ENCODE data around the gene RERE.

RERE gene

GRCh38 chr1:8684590-8684989 lies 132.8 kb downstream of the RERE start:
- DNase-seq = no peak

GRCh38 chr1:8682573-8682972 lies 134.9 kb downstream of the RERE start:
- DNase-seq = peak; percentile 49

- DNase-seq = peak; percentile 62
These were observed 135.5 kb downstream of the RERE start for GRCh38 chr1:8681911-8682310.

- DNase-seq = peak; percentile 88
These were observed 136.5 kb downstream of the RERE start for GRCh38 chr1:8680664-8681650.

- DNase-seq = peak; percentile 73
These were observed 137.3 kb downstream of the RERE start for GRCh38 chr1:8679929-8680663.

- DNase-seq = peak; percentile 23
These were observed 138.0 kb downstream of the RERE start for GRCh38 chr1:8679395-8679800.

GRCh38 chr1:8678673-8679394 lies 138.6 kb downstream of the RERE start:
- DNase-seq = no peak

- DNase-seq = no peak
These were observed 139.7 kb downstream of the RERE start for GRCh38 chr1:8677782-8678181.

- no peak for DNase-seq
These were observed 140.6 kb downstream of the RERE start for GRCh38 chr1:8676813-8677212.

- no peak for DNase-seq
These were observed 141.4 kb downstream of the RERE start for GRCh38 chr1:8676072-8676471.

- DNase-seq = peak; percentile 36
These were observed 142.5 kb downstream of the RERE start for GRCh38 chr1:8674912-8675311.

- DNase-seq = peak; percentile 36
These were observed 143.0 kb downstream of the RERE start for GRCh38 chr1:8674481-8674880.

GRCh38 chr1:8671306-8671917 lies 146.0 kb downstream of the RERE start:
- DNase-seq = peak; percentile 83

- DNase-seq = no peak
These were observed 147.0 kb downstream of the RERE start for GRCh38 chr1:8670371-8670818.

- no peak for DNase-seq
These were observed 147.7 kb downstream of the RERE start for GRCh38 chr1:8669606-8670335.

- DNase-seq = peak; percentile 92
These were observed 149.4 kb downstream of the RERE start for GRCh38 chr1:8667869-8668594.

GRCh38 chr1:8666389-8667167 lies 150.9 kb downstream of the RERE start:
- peak; percentile 36 for DNase-seq

- no peak for DNase-seq
These were observed 151.6 kb downstream of the RERE start for GRCh38 chr1:8665833-8666232.

GRCh38 chr1:8664887-8665286 lies 152.6 kb downstream of the RERE start:
- DNase-seq = no peak

GRCh38 chr1:8663915-8664329 lies 153.5 kb downstream of the RERE start:
- peak; percentile 40 for DNase-seq
